Stimulated activated CD4-positive, alpha-beta T cell treated with anti-CD3 and anti-CD28 coated beads, Interleukin-1b, Interleukin-23, amount 100 ng/mL, for 1 hour (primary cell): ENCODE data around the gene PNPO.
"Not testable (repeated sequence)": the region's sequence is repeated elsewhere in the genome, so short reads cannot be mapped to it uniquely, and the experiment has no call there.

ENCODE experiments used
- DNase-seq, 2 donors: peaks; one replicate each; pipeline ENCODE4 v3.0.0-alpha.2; 2020; ENCODE audit warnings: low read depth in 2 of 2

Gene PNPO

GRCh38 chr17:47975189-47975822 is 33.9 kb downstream of the PNPO start:
- DNase-seq, result no peak

GRCh38 chr17:47975823-47976205 is 34.4 kb downstream of the PNPO start:
- no peak for DNase-seq

DNA sequence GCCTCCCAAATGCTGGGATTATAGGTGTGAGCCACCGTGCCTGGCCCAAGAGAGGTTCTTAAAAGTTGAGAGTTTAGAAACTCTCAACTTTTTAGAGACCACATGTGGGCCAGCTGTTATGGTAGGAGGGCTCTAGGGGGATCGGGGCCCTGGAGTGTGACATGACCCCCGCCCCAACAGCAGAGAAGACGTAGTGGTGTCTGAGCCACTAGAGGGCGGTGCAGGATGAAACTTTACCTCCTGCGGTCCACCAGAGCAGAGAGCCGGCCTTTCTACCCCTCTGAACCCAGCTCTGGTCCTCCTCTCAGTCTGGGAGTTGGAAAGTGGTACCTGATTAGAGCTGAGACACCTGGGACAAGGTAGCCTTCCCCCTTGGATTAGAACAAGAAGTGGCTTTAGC is 37.0 kb downstream of the PNPO start:
- peak in 1 of 2 donors; percentile 11 for DNase-seq

GRCh38 chr17:47980541-47980940 is 39.2 kb downstream of the PNPO start:
- no peak for DNase-seq

DNA sequence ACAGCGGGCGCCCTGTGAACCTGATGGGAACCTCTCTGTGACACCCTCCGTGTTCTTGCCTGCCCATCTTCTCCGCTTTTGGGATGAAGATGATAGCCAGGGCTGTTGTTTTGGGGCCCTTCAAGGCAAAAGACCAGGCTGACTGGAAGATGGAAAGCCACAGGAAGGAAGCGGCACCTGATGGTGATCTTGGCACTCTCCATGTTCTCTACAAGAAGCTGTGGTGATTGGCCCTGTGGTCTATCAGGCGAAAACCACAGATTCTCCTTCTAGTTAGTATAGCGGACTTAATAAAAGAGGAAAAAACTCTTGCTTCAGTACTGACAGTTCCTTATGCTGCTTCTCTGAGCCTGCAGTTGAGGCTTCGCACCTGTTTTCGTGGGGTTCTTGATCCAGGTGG is 40.1 kb downstream of the PNPO start:
- DNase-seq, result no peak

DNA sequence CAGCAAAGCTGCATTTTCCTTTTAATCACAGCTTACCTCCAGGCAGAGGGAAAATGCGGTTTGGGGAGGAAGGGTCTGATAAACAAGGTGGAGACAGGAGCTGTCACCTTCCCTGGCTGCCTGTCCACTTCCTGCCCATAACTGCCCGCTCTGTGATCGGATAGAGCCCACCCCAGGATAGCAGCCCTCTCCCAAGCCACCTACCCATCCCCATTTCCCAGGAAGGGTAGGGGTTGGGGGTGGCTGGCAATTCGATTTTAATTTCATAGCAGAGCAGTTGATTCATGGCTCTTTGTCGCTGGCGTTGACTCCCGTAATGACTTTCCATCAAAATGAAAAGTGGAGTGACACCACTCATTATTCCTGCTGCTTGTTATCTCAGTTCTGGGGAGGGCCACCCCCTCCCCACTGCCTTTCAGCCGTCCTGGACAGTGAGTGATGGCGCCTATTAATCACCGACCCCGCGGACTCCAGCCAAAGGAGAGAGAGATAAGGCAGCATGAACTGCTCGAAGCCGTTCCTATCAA is 40.8 kb downstream of the PNPO start:
- no peak for DNase-seq

DNA sequence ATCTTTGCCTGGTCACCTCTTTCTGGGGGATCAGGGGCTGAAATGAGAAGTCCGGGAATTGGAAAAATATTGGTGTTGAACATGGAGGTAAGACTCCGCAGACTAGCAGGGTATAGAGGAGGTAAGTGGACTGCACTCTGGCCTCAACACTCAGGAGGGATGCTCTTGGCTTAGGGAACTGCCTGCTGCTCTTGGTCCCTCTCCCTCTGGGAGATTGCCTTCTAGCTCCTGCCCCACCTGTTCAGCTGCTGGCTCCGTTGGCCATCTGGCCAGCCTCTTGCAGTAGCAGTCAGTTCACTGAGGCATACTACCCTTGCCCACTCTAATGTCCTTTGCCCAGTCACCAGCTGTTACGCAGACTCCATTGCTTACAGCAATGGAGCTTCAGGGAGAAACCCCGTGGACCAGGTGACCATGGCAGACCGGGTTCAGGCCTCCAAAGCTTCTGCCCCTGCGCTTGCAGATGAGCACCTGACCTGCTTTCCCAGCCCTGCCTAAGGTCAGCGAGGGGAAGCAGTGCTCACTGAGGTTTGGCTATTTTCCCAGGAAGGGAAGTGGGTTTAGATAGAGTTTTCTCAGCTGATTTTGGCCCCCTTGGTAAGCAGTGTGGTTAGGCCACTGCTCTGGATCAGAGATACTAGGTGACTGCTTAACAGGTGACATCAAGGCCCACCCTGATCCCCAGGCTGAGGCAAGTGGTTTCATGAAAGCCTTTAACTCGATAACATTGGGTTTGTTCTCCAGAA is 41.4 kb downstream of the PNPO start:
- DNase-seq, result no peak

DNA sequence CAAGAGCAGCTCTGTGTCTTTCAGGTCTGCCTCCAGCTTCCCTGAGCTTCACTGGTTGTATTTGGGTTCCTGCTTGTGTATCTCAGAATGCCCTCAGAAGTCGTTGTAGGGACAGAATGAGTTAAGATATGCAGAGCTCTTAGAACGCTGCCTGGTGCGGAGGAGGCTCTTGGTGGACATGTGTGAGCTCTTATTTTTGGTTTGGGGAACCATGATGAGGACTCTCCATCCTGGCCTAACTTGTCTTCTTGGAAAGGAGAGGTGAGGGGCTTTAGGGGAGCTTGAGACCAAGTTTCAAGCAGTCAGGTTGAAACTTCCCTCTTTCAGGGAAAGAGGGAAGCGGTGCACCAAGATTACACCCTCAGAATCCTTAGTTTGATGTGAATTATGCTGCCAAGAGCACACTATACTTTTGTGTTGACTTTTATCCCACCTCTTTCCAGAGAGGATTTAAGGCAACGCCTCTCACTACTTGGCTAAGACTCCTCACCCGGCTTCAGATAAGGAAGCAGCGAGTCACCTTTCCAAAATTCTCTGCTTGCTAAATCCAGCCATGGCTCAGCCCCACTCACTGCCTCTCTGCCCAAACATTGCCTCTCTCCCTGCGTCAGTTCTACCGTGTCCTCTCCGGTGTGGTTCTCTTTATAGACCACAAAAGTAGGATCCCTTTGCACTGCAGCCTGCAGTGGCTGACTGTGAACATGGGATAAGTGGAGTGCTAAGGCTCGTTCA is 42.3 kb downstream of the PNPO start:
- DNase-seq, result no peak

GRCh38 chr17:47986520-47986919 is 45.1 kb downstream of the PNPO start:
- DNase-seq, result no peak

GRCh38 chr17:47987240-47987835 is 46.0 kb downstream of the PNPO start:
- no peak for DNase-seq

DNA sequence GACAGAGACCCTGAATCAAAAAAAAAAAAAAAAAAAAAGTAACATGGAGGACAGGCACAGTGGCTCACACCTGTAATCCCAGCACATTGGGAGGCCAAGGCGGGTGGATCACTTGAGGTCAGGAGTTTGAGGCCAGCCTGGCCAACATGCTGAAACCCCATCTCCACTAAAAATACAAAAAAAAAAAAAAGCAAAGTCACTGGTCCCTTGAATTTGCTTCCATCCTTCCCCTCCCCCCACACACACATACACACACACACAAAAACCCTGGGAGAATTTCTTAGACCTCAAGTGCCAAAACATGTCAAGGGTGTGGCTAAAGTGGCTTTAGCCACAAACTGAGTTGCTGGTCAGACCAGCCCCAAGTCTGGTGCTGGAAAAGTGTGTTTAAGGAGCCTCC is 47.1 kb downstream of the PNPO start:
- not testable (repeated sequence) for DNase-seq

DNA sequence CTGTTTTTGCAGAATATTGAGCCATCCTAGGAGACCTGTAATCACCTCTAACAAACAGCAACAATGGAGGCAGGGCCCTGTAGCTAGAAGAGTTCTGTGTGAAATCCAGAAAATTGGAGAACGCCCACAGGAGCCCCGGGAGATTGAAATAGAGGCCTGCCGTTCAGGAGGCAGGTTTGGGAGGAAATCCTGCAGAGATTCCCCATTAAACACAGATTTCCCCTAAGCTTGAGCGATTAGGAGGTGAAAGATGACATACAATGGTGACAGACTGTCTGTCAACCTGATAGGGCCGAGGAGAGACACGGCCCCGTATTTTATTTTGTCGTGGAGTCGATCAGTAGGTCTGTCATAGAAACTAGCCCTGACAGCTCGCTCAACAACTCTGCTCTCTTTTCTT is 47.8 kb downstream of the PNPO start:
- DNase-seq, result no peak

GRCh38 chr17:47989700-47990099 is 48.3 kb downstream of the PNPO start:
- no peak for DNase-seq

DNA sequence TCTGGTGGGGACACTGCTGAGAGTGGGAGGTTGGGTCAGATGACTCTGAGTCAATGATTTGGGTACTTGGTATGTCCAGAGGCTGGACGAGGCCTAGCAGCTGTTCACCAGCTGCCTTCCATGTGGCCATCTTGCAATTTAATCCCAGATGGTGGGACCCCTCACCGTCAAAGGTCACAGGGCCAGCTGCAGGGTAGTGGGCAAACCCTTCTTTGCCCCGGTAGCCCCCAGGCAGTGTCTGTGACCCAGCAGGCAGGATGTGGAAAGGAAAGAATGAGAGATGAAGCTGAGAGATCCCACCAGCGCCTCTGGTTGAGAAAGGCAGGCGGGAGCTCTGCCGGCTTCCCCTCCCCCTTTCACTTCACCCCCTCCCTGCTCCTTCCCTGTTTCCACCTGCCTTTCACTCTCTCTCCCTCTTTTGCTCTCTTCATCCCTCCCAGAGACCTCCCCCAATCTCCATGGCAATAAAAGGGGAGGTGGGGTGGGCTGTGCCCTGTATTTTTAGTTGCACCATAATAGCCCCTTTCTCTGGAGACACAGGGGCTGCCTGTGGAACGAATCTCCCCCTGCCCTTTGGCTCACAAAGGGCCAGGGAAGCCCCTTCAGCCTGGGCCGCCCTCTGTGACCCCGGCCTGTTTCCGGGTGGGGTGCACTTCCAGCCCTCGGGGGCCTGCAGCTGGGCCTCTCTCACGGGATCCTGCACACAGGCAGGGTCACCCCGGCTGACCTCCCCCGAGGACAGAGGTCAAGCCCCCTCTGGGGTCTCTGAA is 49.8 kb downstream of the PNPO start:
- DNase-seq, result no peak

DNA sequence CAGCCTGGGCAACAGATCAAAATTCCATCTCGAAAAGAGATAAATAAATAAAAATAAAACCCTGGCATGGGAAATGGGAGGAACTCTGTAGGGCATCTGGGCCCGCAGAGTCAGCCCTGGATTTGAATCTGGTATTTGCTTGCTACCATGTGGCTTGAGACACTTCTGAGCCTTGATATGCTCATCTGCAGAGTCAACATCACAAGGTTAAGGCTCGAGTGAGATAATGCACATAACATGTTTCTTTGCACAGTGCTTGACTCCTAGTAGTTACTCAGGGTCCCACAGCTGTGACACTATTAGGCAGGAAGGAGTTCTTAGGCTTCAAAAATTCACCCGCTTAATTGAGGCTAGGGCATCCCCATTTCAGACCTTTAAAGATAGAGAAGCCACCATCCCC is 50.8 kb downstream of the PNPO start:
- DNase-seq, result no peak

DNA sequence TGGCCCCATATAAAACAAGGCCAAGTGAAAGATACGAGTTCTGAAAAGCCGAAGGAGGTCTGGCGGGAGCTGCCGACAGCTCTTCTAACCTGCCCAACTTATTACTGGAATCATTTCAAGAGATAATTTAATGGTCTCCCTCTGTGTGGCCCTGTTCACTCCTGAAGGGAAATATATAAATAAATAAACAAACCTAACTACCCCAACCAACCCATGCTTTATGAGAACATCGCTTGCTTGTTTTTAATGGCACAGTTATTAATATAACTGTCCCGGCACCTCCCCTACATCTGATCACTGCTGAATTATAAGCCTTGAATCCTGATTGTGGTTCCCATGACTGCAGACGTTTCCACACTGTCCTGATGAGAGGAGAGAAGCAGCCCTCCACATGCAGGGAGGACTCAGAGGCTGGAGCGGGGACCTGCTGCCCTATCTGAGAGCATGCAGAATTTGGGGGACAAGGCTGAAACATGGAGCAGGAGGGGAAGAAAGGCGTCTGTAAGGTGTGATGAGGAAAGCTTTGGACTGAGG is 51.7 kb downstream of the PNPO start:
- no peak for DNase-seq

- no peak for DNase-seq
These were observed 52.6 kb downstream of the PNPO start for GRCh38 chr17:47993964-47994363.

GRCh38 chr17:47994724-47995123 is 53.4 kb downstream of the PNPO start:
- no peak for DNase-seq

DNA sequence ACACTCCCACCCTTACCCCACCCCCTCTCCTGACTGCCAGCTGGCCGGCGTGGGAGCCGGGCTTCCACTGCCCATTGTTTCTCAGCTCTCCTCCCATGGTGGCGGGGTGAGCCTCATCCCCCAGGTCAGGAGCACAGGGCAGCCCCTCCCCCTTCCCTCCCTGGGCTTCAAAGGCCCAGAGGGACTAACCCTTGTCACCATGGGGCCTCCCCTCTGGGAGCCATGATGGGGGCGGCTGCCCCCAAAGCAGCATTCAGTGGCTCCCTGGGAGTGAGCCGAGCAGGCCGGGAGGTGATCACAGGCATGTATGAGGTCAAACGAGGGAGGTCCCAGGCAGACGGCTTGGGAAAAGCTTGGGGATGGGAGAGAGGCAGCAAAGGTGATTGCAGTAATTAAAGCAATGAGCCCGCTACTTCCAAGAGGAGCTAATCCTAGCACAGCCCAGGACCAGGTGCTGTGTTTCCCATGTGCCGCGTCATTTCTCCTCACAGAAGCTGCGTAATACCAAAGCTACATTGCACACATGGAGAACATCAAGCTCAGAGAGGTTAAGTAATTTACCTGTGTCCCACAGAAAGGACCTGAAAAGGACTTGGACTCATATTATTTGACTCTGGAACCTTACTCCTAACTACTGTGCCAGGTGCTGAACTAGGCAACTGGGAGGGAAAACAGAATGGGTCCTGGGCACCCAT is 54.0 kb downstream of the PNPO start:
- no peak for DNase-seq

- DNase-seq, result no peak
These were observed 54.8 kb downstream of the PNPO start for GRCh38 chr17:47996201-47996600.

- no peak for DNase-seq
These were observed 56.2 kb downstream of the PNPO start for GRCh38 chr17:47997586-47997985.
